ENCODE results near the gene SND1. TPM values are rescaled to one million over a fixed set of nuclear protein-coding genes. Genes with fewer than 3 reads are reported as not detected.

SND1 gene
- total and polyA plus RNA-seq, 10 of the 15 experiments (the other 5 are each of a cell fraction or from before 2014, with no cell fraction given): 52.4 to 270 (median 146) TPM

- Histone ChIP-seq H3K4me2 (ENCODE audit: control insufficient read depth, insufficient read depth) (no peak overlapping the region), H3K4me3 (no peak overlapping the region), H2AFZ (ENCODE audit: control insufficient read depth, low read depth, low read length) (no peak overlapping the region), H3K27me3 (replicated peaks in 1 of 2; ENCODE audit: control insufficient read depth in 2 of 2, insufficient read depth in 2 of 2, low read length in 1 of 2) (no peaks in the 10 kb centered on the region), H3K4me1 (ENCODE audit: control insufficient read depth, insufficient read depth, low read length) (peaks cover 2% of the 10 kb centered on the region; the same call in 1 of the 2 replicates), H3K27ac (ENCODE audit: control insufficient read depth, insufficient read depth) (no peak overlapping the region), H3K36me3 (ENCODE audit: control insufficient read depth in 2 of 2, insufficient read depth in 2 of 2, low read length in 1 of 2) (peaks cover 15 to 29% of the 10 kb centered on the region in 2 experiments), H3K9me3 (replicated peaks; ENCODE audit: control insufficient read depth, insufficient read depth, low read length) (no peaks in the 10 kb centered on the region), H3K9ac (ENCODE audit: control insufficient read depth, insufficient read depth, low read length) (no peak overlapping the region), H3K79me2 (ENCODE audit: control insufficient read depth, insufficient read depth, low read length) (no peaks in the 10 kb centered on the region), H4K20me1 (ENCODE audit: control insufficient read depth, insufficient read depth) (no peaks in the 10 kb centered on the region; the same call in 1 of the 2 replicates)
- in situ Hi-C loops (cut with MboI): no loop called here
- ChIA-PET SMC1A (ENCODE audit: uncharacterized antibody, unreplicated experiment) (interaction anchor here (1.1 to 1.4 kb wide), 2 partner anchors 10 to 287 kb away, joined by 3 to 6 read pairs; no protein-coding TSS in a partner anchor), RAD21 (ENCODE audit: unreplicated experiment) (interaction anchor here (0.8 kb wide), 1 partner anchor 449 kb away, joined by 4 read pairs; no protein-coding TSS in a partner anchor), POLR2A (no interaction called here), CTCF (interaction anchor here (0.6 kb wide), 1 partner anchor 181 kb away, joined by 3 read pairs; no protein-coding TSS in a partner anchor)
- BruUV-seq (replicated peaks): no TSS peak
- ATAC-seq (no peak), FAIRE-seq (no peak), DNase-seq (ENCODE audit: low read depth, low spot score) (no peak)
- intact Hi-C loops (cut with micrococcal nuclease; ENCODE audit: unreplicated experiment): no loop called here
- WGBS (ENCODE audit: insufficient coverage, insufficient replicate concordance, low lambda C conversion rate, missing lambda C conversion rate): 96% methylated on average over 3 of the region's 3 CpGs
- no peak for TF ChIP-seq IRF5 (IDR thresholded peaks at IDR 0.05; ENCODE audit: borderline replicate concordance)
- TF ChIP-seq EP300 (IDR thresholded peaks at IDR 0.05; ENCODE audit: borderline replicate concordance in 1 of 2, control insufficient read depth in 1 of 2, low read depth in 2 of 2, low read length in 2 of 2): no peak
- no peak for TF ChIP-seq GATAD2B (conservative IDR thresholded peaks at IDR 0.05; ENCODE audit: low read depth)
- TF ChIP-seq ATF3 (IDR thresholded peaks at IDR 0.05; ENCODE audit: borderline replicate concordance, extremely low read depth, low read depth, low read length): no peak
- TF ChIP-seq ZNF622 (IDR thresholded peaks at IDR 0.05): no peak
- TF ChIP-seq EED (IDR thresholded peaks at IDR 0.05; ENCODE audit: low read depth): no peak
- TF ChIP-seq ZNF217 (IDR thresholded peaks at IDR 0.05): no peak
- TF ChIP-seq TCF7 (IDR thresholded peaks at IDR 0.05; ENCODE audit: borderline replicate concordance): no peak
- TF ChIP-seq MTA2 (IDR thresholded peaks at IDR 0.05; ENCODE audit: low read depth): no peak
- TF ChIP-seq LARP7 (IDR thresholded peaks at IDR 0.05): no peak
- TF ChIP-seq CBX3 (IDR thresholded peaks at IDR 0.05; ENCODE audit: borderline replicate concordance, low read depth): no peak
- TF ChIP-seq BCLAF1 (IDR thresholded peaks at IDR 0.05): no peak
- TF ChIP-seq RBBP5 (conservative IDR thresholded peaks at IDR 0.05): no peak
- no peak for TF ChIP-seq BRCA1 (IDR thresholded peaks at IDR 0.05; ENCODE audit: low read depth, low read length)
- TF ChIP-seq REST (IDR thresholded peaks at IDR 0.05; ENCODE audit: low read depth, low read length): no peak
- no peak for TF ChIP-seq RAD21 (IDR thresholded peaks at IDR 0.05; ENCODE audit: insufficient read depth, low read depth, low read length)
These were observed 343.3 kb downstream of the SND1 start for GRCh38 chr7:127995156-127995880.

Data from GM12878 (cell line).